ENCODE results near the gene CIITA. TPM values are rescaled to one million over a fixed set of nuclear protein-coding genes. Genes with fewer than 3 reads are reported as not detected.
"Not testable (repeated sequence)": the region's sequence is repeated elsewhere in the genome, so short reads cannot be mapped to it uniquely, and the experiment has no call there.

The CIITA gene, protein sequence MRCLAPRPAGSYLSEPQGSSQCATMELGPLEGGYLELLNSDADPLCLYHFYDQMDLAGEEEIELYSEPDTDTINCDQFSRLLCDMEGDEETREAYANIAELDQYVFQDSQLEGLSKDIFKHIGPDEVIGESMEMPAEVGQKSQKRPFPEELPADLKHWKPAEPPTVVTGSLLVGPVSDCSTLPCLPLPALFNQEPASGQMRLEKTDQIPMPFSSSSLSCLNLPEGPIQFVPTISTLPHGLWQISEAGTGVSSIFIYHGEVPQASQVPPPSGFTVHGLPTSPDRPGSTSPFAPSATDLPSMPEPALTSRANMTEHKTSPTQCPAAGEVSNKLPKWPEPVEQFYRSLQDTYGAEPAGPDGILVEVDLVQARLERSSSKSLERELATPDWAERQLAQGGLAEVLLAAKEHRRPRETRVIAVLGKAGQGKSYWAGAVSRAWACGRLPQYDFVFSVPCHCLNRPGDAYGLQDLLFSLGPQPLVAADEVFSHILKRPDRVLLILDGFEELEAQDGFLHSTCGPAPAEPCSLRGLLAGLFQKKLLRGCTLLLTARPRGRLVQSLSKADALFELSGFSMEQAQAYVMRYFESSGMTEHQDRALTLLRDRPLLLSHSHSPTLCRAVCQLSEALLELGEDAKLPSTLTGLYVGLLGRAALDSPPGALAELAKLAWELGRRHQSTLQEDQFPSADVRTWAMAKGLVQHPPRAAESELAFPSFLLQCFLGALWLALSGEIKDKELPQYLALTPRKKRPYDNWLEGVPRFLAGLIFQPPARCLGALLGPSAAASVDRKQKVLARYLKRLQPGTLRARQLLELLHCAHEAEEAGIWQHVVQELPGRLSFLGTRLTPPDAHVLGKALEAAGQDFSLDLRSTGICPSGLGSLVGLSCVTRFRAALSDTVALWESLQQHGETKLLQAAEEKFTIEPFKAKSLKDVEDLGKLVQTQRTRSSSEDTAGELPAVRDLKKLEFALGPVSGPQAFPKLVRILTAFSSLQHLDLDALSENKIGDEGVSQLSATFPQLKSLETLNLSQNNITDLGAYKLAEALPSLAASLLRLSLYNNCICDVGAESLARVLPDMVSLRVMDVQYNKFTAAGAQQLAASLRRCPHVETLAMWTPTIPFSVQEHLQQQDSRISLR
- 12.2 TPM for total RNA-seq
- long read RNA-seq, partial matches to known transcripts: 3 of 9 reads
- long read RNA-seq, other reads (novel, unspliced or antisense): 6 of 9 reads

DNA sequence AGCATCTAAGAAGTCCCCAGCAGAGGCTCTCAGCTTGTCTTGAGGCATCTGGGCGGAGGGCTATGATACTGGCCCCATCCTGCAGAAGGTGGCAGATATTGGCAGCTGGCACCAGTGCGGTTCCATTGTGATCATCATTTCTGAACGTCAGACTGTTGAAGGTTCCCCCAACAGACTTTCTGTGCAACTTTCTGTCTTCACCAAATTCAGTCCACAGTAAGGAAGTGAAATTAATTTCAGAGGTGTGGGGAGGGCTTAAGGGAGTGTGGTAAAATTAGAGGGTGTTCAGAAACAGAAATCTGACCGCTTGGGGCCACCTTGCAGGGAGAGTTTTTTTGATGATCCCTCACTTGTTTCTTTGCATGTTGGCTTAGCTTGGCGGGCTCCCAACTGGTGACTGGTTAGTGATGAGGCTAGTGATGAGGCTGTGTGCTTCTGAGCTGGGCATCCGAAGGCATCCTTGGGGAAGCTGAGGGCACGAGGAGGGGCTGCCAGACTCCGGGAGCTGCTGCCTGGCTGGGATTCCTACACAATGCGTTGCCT is at the start of gene CIITA:
Gene CIITA, plus strand, starts transcription at position 404 of the 543 bp plus-strand sequence. Its CDS starts 129 bp downstream, at position 533.
- intact Hi-C loops (cut with micrococcal nuclease): no loop called here
- DNase-seq: peak; percentile 83
- ATAC-seq: peak; percentile 49

DNA sequence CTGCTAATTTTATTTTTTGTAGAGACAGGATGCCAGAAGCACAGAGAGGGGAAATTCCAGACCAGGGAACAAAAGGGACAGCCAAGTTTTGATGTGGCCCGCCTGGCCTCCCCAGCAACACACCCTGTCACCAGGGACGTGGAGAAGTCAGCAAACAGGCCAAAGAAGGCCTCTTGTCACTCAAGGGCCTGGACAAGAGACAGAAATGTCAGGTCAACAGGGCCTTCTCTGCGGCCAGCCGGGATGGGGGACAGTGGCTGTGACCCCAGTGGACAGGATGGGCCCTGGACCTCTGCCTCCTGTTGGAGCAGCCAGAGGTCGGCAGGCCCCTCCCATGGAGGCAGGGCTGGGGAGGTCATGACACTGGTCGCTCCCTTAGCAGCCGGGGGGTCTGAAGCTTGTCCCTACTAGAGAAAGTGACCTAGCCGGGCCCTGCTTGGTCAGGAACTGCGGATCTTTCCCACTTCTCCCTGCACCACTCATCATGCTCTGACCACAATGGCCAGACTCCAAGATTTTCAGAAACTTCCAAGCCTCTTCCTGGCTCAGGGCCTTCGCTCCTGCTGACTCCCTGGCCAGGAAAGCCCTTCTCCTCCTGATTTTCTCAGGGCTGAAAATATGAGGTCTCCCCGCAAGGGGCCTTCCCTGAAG is 49.2 kb upstream of the CIITA start:
- DNase-seq: peak; percentile 89
- peak; percentile 75 for ATAC-seq
- intact Hi-C loops (cut with micrococcal nuclease): loop anchor here (10.0 kb wide), 2 partner anchors 83 to 97 kb away; partner anchors contain the start of gene NUBP1

DNA sequence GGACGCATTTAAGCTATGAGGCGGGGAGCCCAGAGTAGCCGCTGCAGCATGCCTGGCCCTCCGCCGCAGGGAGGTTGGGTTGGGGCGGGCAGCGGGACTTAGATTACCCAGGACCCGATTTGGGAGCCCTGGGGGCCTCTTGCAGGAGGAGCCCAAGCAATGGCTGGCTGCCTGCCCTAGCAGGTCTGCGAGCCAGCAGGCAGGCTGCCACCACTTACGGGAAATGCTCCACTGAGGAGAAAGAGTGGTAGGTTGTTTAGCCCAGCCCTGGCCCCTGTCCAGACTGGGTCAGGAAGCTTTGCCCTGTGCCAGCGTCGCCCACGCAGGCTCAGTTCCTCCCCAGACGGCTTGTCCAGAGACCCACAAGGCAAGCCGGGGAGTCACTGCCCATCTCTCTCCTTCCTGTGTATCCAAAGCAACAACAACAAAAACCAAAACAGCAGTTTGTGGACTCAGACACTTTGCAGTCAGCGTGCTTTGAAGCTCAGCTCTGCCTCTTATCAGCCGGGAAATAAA is 48.1 kb upstream of the CIITA start:
- ATAC-seq (peak; percentile 86), DNase-seq (peak; percentile 98)
- intact Hi-C loops (cut with micrococcal nuclease): loop anchor here (10.0 kb wide), 2 partner anchors 84 to 96 kb away; partner anchors contain the start of gene NUBP1

DNA sequence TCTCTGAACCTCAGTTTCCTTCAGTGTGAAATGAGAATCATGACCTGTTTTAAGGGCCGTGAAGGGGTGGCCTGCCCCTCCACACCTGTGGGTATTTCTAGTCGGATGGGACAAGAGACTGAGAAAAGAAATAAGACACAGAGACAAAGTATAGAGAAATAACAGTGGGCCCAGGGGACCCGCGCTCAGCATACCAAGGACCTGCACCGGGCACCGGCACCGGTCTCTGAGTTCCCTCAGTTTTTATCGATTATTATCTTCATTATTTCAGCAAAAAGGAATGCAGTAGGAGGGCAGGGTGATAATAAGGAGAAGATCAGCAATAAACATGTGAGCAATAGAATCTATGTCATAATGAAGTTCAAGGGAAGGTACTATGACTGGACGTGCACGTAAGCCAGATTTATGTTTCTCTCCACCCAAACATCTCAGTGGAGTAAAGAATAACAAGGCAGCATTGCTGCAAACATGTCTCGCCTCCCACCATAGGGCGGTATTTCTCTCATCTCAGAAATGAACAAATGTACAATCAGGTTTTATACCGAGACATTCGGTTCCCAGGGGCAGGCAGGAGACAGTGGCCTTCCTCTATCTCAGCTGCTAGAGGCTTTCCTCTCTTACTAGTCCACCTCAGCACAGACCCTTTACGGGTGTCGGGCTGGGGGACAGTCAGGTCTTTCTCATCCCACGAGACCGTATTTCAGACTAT is 47.5 kb upstream of the CIITA start:
- intact Hi-C loops (cut with micrococcal nuclease): loop anchor here (10.0 kb wide), 2 partner anchors 85 to 95 kb away; partner anchors contain the start of gene NUBP1
- DNase-seq: peak; percentile 41

DNA sequence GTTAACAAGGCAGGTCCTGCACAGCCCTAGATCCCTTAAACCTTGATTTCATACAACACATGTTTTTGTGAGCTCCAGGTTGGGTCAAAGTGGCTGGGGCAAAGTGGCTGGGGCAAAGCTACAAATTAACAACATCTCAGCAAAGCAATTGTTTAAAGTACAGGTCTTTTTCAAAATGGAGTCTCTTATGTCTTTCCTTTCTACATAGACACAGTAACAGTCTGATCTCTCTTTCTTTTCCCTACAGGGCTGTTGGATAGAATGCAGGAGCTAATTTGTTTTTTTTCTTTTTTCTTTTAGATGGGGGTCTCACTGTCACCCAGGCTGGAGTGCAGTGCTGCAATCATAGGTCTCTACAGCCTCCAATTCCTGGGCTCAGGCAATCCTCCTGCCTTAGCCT is 46.8 kb upstream of the CIITA start:
- ATAC-seq; intact Hi-C loops (cut with micrococcal nuclease); DNase-seq: not testable (repeated sequence)

More for the DNA sequence above, 47.5 kb upstream of the CIITA start:
- not testable (repeated sequence) for ATAC-seq

DNA sequence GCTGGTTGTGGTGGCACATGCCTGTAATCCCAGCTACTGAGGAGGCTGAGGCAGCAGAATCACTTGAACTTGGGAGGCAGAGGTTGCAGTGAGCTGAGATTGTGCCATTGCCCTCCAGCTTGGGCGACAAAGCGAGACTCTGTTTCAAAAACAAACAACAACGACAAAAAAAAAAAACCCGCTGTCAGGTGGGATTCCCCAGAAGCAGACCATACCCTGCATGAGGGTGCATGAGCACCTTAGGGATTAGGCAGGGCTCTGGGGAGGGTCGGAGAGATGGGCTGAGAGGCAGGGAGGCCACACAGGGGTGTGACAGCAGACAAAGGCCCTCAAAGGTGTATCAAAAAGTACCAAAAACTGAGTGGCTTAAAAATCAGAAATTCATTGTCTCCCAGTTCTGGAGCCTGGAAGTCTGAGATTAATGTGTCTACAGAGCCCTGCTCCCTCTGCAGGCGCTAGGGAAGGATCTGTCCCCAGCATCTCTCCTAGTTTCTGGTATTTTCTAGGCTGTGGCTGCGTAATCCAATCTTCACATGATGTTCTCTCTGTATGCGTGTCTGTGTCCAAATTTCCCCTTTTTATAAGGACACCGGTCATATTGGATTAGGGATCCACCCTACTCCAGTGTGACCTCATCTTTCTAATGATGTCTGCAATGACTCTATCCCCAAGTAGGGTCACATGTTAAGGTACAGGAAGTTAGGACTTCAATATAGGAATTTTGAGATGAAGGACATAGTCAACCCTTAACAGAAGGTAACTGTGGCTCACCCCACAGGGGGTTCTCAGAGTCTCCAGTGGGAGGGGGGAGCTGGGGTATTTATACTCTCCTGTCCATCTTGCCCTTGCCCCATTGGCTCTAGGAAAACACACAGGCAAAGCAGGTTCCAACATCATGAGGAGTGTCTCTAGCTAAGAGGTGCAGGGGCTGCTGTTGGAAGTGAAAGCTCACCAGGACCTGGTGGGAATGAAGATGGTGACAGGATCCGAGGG is 44.8 kb upstream of the CIITA start:
- ATAC-seq (no peak), DNase-seq (no peak)
- intact Hi-C loops (cut with micrococcal nuclease): no loop called here

DNA sequence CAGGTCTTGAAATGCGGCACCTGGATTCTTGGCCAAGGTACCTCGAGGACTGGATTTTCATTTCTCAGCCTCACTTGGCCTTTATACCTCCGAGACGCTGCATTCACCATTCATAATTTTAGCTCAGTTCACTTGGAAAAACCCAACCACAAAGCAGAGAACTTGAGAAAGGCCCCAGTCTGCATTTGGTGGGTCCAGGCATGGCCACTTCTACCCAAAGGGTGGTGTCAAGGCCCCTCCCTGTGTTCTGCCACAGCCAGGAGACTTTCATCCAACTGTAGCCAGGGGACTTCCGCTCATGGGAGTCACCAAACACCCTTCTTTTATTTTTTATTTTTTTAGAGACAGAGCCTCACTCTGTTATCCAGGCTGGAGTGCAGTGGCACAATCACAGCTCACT is 43.7 kb upstream of the CIITA start:
- ATAC-seq: no peak
- intact Hi-C loops (cut with micrococcal nuclease): no loop called here

DNA sequence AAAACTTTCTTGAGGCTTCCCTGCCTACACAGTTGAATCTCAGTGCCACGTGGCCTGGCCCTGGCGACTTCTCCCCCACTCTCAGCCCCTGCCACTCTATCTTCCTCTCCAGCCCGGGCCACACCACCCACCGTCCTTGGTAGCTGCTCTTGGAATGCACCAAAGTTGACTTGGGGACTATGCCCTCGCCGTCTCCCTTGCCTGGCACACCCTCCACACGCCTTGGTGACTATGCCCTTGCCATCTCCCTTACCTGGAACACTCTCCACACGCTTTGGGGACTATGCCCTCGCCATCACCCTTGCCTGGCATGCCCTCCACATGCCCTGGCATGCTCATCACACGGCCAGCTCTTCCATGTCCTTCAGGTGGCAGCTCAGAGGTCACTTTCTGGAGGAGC is 42.9 kb upstream of the CIITA start:
- ATAC-seq (no peak), DNase-seq (no peak)
- intact Hi-C loops (cut with micrococcal nuclease): no loop called here

More for the DNA sequence above, 43.7 kb upstream of the CIITA start:
- no peak for DNase-seq

DNA sequence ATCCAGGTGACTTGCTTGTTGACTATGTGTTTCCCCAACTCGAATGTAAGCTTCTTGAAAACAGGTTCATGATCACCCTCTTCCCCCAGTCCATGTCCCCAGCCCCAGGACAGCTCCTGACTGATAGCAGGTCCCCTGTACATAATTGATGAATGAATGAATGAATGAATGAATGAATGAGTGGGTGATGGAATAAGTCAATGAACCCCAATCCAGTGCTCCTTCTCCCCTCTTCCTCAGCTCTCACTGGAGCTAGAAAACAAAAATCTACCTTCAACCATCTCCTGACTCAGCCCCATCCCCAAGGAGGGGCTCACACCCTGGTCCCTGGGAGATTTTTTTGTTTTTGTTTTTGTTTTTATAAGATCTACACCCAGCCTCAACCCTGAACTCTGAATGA is 42.2 kb upstream of the CIITA start:
- no peak for DNase-seq
- ATAC-seq: no peak
- intact Hi-C loops (cut with micrococcal nuclease): no loop called here

DNA sequence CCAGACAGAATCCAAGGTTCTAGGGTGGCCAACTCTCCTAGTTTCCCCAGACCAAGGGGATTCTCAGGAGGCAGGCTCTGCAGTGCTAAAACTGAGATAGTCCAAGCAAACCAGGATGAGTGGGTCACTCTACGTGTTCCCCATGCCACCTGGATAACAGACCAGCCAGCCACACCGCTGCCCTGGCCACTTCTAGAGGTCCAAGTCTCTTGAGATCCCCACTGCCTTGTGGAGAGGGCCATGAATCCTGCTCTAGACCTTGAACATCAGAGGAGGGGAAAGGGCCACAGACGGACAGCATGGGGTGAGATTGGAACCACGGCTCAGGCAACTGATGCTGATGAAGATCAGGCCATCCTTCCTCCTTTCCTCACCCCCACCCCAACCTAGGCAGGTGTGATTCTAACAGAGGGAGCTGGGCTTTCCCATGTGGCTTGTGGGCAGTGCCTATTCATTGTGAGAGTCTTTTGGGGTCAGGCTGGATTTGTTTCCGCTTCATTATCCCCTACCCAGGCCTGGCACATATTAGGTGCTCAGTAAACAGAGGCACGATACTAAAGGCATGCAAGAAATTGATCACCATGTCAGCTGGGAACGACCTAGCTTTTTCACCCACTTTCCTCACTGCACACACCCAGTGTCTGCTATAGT is 41.6 kb upstream of the CIITA start:
- intact Hi-C loops (cut with micrococcal nuclease): no loop called here
- DNase-seq (no peak), ATAC-seq (no peak)

DNA sequence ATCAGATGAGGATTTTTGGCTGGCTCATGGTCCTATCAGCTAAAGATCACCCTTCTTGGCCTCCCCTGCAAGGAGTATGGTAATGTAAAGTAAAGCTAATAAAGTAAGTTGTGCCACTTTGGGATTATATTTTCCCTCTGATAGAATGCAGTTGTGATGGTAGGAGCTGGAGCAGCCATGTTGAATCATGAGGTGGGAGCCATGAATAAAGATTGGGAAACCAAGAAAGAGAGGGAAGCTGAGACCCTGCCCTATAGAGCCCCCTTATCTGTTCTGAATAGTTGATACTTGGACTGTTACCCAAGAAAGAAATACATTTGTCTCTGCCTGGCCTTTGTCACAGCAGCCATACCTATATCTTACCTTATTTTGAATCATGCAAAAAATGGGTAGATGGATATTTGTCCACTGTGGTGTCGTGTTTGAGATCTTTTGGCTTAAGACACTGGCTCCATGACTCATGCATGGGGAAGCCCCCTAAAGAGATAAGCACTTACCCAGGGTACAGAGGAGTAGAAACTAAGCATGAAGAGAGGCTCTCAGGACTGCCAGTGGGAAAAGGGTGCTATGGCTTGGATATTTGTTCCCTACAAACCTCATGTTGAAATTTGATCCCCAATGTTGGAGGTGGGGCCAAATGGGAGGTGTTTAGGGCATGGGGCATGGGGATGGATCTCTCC is 40.7 kb upstream of the CIITA start:
- intact Hi-C loops (cut with micrococcal nuclease): no loop called here
- no peak for ATAC-seq
- no peak for DNase-seq

DNA sequence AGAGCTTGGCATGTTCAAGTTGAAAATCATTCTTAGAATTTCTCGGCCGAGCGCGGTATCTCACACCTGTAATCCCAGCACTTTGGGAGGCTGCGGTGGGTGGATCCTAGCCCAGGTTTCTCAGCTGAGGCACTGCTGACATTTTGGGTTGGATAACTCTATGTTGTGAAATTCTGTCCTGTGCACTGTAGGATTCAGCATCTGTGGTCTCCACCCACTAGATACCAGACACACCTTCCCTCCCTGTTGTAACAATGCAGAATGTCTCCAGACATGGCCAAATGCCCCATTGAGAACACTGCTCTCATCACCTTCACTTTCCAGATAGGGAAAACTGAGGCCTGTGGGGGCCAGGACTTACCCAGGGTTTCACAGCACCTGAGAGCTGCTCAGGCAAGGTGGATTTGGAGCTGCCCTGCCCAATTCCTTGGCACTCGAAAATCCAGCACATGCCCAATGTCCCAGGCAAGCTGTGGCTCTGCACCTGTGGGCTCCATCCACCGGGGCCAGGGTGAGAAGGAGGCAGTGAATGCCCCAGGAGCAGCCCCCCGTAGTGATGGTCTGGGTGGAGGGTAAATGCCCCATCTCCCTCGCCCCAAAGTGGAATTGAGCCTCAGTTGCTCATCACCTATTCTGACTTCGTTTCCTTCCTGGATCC is 38.3 kb upstream of the CIITA start:
- intact Hi-C loops (cut with micrococcal nuclease): no loop called here
- ATAC-seq (no peak), DNase-seq (no peak)

DNA sequence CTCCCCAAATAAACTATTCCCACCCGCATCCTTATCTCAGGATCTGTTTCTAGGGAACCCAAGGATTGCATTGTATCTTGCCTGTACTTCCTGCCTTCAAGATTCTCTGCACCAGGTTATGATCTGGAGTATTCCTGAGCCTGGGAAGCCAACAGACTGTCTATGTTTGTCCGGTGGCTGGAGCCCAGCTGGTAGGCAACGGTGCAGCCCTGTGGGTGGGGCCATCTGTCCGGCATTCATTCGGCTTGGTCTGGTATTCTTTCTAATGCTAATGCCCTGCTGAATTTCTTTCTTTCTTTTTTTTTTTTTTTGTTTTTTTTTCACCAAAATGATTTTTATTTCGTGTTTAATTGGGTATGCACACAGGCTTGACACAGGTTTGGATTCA is 37.7 kb upstream of the CIITA start:
- DNase-seq (no peak), ATAC-seq (peak; percentile 42)
- intact Hi-C loops (cut with micrococcal nuclease): no loop called here

DNA sequence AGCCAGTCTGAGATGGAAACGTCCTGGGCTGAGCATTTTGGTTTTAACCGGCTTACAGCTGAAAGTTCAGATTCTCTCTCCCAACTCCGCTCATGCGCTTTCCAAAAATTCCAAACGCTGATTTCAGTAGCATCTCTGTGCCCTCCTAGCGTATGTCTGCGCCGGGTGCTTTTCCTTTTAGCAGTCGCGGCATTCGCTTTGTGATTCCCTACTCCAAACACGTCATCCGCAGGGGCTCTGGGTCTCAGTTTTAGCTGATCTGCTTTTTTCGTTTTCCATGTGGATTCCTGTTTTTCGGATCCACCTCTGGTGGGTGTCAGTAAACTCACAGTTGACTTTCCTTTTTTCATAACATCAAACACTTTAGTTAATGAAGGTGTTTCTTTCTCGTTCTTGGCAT is 36.3 kb upstream of the CIITA start:
- DNase-seq (no peak), ATAC-seq (no peak)
- intact Hi-C loops (cut with micrococcal nuclease): no loop called here
